Testis (tissue), 3 donors: ENCODE data around the gene LRMDA. TPM values are rescaled to one million over a fixed set of nuclear protein-coding genes. Genes with fewer than 3 reads are reported as not detected.

Experiments used
- DNase-seq: peaks from one replicate; pipeline ENCODE4 v3.0.0-alpha.2; 2019
- H3K27ac ChIP-seq, 2 donors: fragments of 200-600 bp; sonication (generic); one replicate each; pipeline ENCODE4 v1.5.1; 2019
- H3K27me3 ChIP-seq: fragments of 200-600 bp; sonication (generic); one replicate; pipeline ENCODE4 v1.5.1; 2019
- H3K36me3 ChIP-seq: fragments of 200-600 bp; sonication (generic); one replicate; pipeline ENCODE4 v1.5.1; 2017; ENCODE audit warnings: low read depth; ENCODE audit errors: missing control alignments
- H3K4me1 ChIP-seq: fragments of 200-600 bp; sonication (generic); one replicate; pipeline ENCODE4 v1.5.1; 2019
- H3K4me3 ChIP-seq, 2 donors: fragments of 200-600 bp; sonication (generic); one replicate each; pipeline ENCODE4 v1.5.1; 2017 to 2019
- H3K9me3 ChIP-seq: fragments of 200-600 bp; sonication (generic); one replicate; pipeline ENCODE4 v1.5.1; 2017
- POLR2A ChIP-seq: fragments of 450-650 bp; IDR thresholded peaks from one replicate; pipeline ENCODE4 v1.6.1; 2017; ENCODE audit warnings: antibody characterized with exemption, mild to moderate bottlenecking, moderate library complexity
- WGBS, 2 donors: methylation state at CpG; one replicate each; pipeline ENCODE4 v1.1.5; 2018; 5-methylcytosine and 5-hydroxymethylcytosine counted together
- intact Hi-C: fragments of 100-400 bp; cut with DNase I; formaldehyde crosslinking; loops from one replicate; pipeline ENCODE4 v1.15.1; 2023; ENCODE audit warnings: low total_unique reads
- polyA plus RNA-seq: library from polyadenylated mRNA; stranded (reverse); fragments of 350-450 nt; fragmentation: Illumina TruSeq; extraction: RNeasy Lipid Tissue Mini Kit (QIAGEN cat#74804); gene quantifications from one replicate; pipeline ENCODE4 v1.2.3, GENCODE V29; 2014; ENCODE audit warnings: low read depth, low replicate concordance; ENCODE audit not compliant: insufficient read depth
- total RNA-seq, 2 donors: library from RNA; depleted of rRNA; stranded (reverse); fragments of >200 nt; gene quantifications; one replicate each; pipeline ENCODE4 v1.2.3, GENCODE V29; 2016
- TF ChIP-seq, protein P1 (sequence below), 3 experiments: fragments of 450-650 bp in 2 of 3; fragments of 200-600 bp in 1 of 3; sonication (generic) in 1 of 3; IDR thresholded peaks; one replicate each; pipeline ENCODE4 v1.5.1; 2016 to 2019; ENCODE audit warnings: antibody characterized with exemption in 3 of 3, mild to moderate bottlenecking in 2 of 3, moderate library complexity in 1 of 3

Gene LRMDA
- total and polyA plus RNA-seq, 3 donors from 2014 or later = 7.6 to 13.8 (median 10.6) TPM

DNA sequence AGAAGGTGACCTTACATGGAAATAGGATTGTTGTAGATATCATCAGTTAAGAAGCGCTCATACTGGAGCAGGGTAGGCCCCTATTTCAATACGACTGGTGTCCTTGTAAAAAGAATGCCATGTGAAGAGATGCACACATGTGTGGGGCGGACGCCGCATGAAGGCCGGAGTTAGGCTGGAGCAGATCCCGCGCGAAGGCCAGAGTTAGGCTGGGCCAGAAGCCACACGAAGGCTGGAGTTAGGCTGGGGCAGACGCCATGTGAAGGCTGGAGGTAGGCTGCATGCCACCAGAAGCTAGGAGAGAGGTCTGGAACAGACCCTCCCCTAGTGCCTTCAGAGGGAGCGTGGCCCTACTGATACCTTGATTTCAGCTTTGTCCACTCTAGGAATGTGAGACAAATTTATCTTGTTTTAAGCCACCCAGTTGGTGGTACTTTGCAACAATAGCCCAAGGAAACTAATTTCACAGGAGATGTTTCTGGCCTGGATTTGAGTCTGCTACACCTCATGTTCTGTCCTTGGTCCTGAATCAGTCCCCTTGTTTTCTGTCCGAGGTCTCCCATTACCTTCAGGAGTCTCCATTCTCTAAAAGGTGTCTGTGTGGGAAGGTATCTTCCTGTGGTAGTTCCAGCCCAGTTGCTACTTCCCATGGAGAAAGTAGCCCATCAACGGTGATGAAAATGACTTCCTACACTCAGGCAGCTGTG, 585.8 kb downstream of the LRMDA start:
- TF ChIP-seq, protein P1, sequence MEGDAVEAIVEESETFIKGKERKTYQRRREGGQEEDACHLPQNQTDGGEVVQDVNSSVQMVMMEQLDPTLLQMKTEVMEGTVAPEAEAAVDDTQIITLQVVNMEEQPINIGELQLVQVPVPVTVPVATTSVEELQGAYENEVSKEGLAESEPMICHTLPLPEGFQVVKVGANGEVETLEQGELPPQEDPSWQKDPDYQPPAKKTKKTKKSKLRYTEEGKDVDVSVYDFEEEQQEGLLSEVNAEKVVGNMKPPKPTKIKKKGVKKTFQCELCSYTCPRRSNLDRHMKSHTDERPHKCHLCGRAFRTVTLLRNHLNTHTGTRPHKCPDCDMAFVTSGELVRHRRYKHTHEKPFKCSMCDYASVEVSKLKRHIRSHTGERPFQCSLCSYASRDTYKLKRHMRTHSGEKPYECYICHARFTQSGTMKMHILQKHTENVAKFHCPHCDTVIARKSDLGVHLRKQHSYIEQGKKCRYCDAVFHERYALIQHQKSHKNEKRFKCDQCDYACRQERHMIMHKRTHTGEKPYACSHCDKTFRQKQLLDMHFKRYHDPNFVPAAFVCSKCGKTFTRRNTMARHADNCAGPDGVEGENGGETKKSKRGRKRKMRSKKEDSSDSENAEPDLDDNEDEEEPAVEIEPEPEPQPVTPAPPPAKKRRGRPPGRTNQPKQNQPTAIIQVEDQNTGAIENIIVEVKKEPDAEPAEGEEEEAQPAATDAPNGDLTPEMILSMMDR (IDR thresholded peaks at IDR 0.05) = no peak
- TF ChIP-seq POLR2A = no peak
- DNase-seq = no peak
- H3K36me3 ChIP-seq = no peaks in the 10 kb centered on the region
- intact Hi-C loops = no loop called here
- no peaks in the 10 kb centered on the region for H3K4me1 ChIP-seq
- H3K27me3 ChIP-seq = no peaks in the 10 kb centered on the region
- no peak overlapping the region for H3K4me3 ChIP-seq
- WGBS, 2 donors = 83 to 92% methylated on average over 14 of the region's 14 CpGs
- no peak overlapping the region for H3K27ac ChIP-seq
- no peaks in the 10 kb centered on the region for H3K9me3 ChIP-seq

DNA sequence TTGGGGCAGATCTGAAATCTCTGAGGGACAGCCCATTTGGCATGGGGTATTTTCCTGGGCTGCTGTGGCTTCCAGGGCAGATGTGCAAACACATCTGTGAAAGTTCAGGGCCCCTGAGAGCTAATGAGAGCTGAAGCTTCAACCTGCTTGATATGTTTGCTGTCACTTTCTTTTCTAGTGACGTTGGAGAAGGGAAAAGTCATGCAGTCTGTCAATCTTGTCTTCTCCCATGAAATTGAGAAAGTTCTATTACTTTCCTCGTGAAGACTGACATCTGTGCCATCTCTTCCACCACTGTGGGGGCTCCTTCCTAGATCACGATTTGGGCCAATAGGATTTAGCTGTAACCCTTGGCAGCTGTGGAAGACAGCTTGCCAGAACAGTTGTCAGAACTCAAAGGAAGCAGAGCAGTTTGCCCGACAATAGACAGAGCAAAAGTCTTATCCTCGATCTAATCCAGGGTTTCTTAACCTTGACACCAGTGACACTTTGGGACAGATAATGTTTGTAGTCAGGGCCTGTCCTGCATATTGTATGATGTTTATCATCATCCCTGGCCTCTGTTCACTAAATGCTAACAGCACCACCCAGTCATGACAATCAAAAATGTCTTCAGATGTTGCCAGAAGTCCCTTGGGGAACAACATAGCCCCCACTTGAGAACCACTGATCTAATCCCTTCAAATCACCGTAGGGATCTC, 586.5 kb downstream of the LRMDA start:
- WGBS, 2 donors = 83 to 87% methylated on average over 6 of the region's 6 CpGs
- Histone ChIP-seq H3K9me3 (no peaks in the 10 kb centered on the region), H3K36me3 (no peaks in the 10 kb centered on the region), H3K4me3 (no peak overlapping the region), H3K27me3 (no peaks in the 10 kb centered on the region), H3K4me1 (no peaks in the 10 kb centered on the region), H3K27ac (no peak overlapping the region)
- no peak for DNase-seq
- no peak for TF ChIP-seq POLR2A
- TF ChIP-seq, protein P1 (IDR thresholded peaks at IDR 0.05) = no peak
- intact Hi-C loops = no loop called here

DNA sequence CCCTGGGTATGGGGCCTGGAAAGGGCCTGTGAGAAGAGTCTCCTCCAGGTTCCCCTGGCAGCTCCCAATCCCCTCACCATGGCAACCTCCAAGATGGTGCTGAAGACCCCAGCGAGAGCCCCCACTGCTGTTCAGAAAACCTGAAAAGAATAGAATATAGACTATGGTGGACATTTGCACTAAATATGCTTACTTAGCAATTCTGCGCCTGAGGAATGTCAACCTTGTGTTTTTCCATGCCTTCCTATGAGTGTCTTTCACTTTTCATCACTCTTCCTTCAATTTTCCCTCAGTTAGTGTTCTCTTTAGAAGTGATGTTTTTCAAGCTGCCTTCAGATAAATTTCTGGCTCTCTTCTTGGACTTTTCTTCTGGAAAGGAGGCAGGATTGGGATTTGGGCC, 589.2 kb downstream of the LRMDA start:
- H3K4me3 ChIP-seq = no peak overlapping the region
- no peaks in the 10 kb centered on the region for H3K9me3 ChIP-seq
- H3K4me1 ChIP-seq = no peaks in the 10 kb centered on the region
- WGBS, 2 donors = 96 to 100% methylated on average over 2 of the region's 2 CpGs
- no peaks in the 10 kb centered on the region for H3K36me3 ChIP-seq
- DNase-seq = no peak
- intact Hi-C loops = no loop called here
- H3K27me3 ChIP-seq = no peaks in the 10 kb centered on the region
- no peak for TF ChIP-seq POLR2A
- TF ChIP-seq, protein P1 (IDR thresholded peaks at IDR 0.05) = no peak
- H3K27ac ChIP-seq = no peak overlapping the region

DNA sequence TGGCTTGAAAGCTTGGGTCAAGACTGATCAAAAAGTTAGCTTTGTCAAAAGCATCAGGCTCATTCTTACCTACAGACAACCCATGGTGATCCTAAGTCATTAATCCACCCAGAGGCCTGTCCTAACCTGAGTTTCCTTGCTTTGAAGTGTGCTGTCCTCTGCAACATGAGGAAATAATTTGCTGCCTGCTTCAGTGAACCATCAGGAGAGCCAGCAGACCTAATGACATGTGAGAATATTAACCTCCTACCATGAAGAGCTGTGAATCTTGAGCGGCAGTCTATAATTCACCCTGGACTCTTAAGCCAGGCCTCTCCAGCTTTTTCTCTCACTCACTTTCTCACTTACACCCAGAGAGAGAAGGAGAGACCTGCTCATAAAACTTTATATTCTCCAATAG, 590.0 kb downstream of the LRMDA start:
- no peaks in the 10 kb centered on the region for H3K36me3 ChIP-seq
- intact Hi-C loops = no loop called here
- no peaks in the 10 kb centered on the region for H3K9me3 ChIP-seq
- no peaks in the 10 kb centered on the region for H3K4me1 ChIP-seq
- no peak for DNase-seq
- TF ChIP-seq, protein P1 (IDR thresholded peaks at IDR 0.05) = no peak
- no peak for TF ChIP-seq POLR2A
- no peak overlapping the region for H3K27ac ChIP-seq
- H3K27me3 ChIP-seq = no peaks in the 10 kb centered on the region
- no peak overlapping the region for H3K4me3 ChIP-seq
- WGBS, 2 donors = 73 to 81% methylated on average over 1 of the region's 1 CpG

DNA sequence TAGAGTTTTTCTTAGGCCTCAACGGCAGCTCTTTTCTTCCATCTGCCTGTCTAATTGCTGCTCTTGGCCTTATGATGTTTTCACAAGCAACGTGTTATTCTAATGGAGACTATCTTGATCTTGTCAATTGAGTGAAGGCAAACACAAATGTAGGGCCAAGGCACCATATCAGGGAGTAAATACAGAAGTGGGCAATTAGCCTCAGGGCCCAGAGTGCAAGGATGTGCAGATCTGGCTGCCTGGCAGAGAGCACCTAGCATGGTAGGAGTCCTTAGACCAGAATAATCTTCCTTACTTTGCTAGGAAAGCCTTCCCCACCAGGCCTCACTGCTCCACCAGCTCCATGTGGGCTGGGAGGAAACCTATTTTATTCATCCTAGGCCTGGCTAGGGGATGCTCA, 590.9 kb downstream of the LRMDA start:
- DNase-seq = no peak
- WGBS, 2 donors = 71 to 77% methylated on average over 2 of the region's 2 CpGs
- H3K27me3 ChIP-seq = no peaks in the 10 kb centered on the region
- TF ChIP-seq, protein P1 (IDR thresholded peaks at IDR 0.05) = no peak
- TF ChIP-seq POLR2A = no peak
- no peaks in the 10 kb centered on the region for H3K9me3 ChIP-seq
- no peak overlapping the region for H3K27ac ChIP-seq
- no peaks in the 10 kb centered on the region for H3K4me1 ChIP-seq
- intact Hi-C loops = no loop called here
- no peak overlapping the region for H3K4me3 ChIP-seq
- no peaks in the 10 kb centered on the region for H3K36me3 ChIP-seq
